ENCODE measurements around the gene FNDC11.

Gene FNDC11

GRCh38 chr20:63525185-63525584 is 28.8 kb upstream of the FNDC11 start:
- no peak for DNase-seq (ENCODE audit: low read depth in 2 of 2)

- no peak for DNase-seq (ENCODE audit: low read depth in 2 of 2)
Measured at GRCh38 chr20:63525971-63526370, 28.0 kb upstream of the FNDC11 start.

GRCh38 chr20:63527184-63527583 is 26.8 kb upstream of the FNDC11 start:
- DNase-seq (ENCODE audit: low read depth in 2 of 2) = no peak

GRCh38 chr20:63529180-63529860 is 24.6 kb upstream of the FNDC11 start:
- DNase-seq (ENCODE audit: low read depth in 2 of 2) = no peak

GRCh38 chr20:63529861-63530787 is 23.8 kb upstream of the FNDC11 start:
- DNase-seq (ENCODE audit: low read depth in 2 of 2) = no peak

- no peak for DNase-seq (ENCODE audit: low read depth in 2 of 2)
Measured at GRCh38 chr20:63530788-63531160, 23.2 kb upstream of the FNDC11 start.

- no peak for DNase-seq (ENCODE audit: low read depth in 2 of 2)
Measured at GRCh38 chr20:63531686-63532448, 22.1 kb upstream of the FNDC11 start.

GRCh38 chr20:63532449-63532971 is 21.4 kb upstream of the FNDC11 start:
- DNase-seq (ENCODE audit: low read depth in 2 of 2) = no peak

- DNase-seq (ENCODE audit: low read depth in 2 of 2) = no peak
Measured at GRCh38 chr20:63533388-63533787, 20.6 kb upstream of the FNDC11 start.

GRCh38 chr20:63533871-63534393 is 20.0 kb upstream of the FNDC11 start:
- no peak for DNase-seq (ENCODE audit: low read depth in 2 of 2)

- DNase-seq (ENCODE audit: low read depth in 2 of 2) = no peak
Measured at GRCh38 chr20:63534427-63534830, 19.5 kb upstream of the FNDC11 start.

GRCh38 chr20:63534831-63535651 is 18.9 kb upstream of the FNDC11 start:
- DNase-seq (ENCODE audit: low read depth in 2 of 2) = no peak

- DNase-seq (ENCODE audit: low read depth in 2 of 2) = no peak
Measured at GRCh38 chr20:63536241-63536977, 17.6 kb upstream of the FNDC11 start.

GRCh38 chr20:63536997-63537524 is 16.9 kb upstream of the FNDC11 start, which contains the start of gene PTK6:
PTK6 (minus strand) TSS chr20:63537376; CDS start chr20:63537314, 62 bp downstream.
- DNase-seq (ENCODE audit: low read depth in 2 of 2) = no peak

- DNase-seq (ENCODE audit: low read depth in 2 of 2) = peak; percentile 87
Measured at GRCh38 chr20:63537525-63538203, 16.3 kb upstream of the FNDC11 start.

GRCh38 chr20:63538204-63539091 is 15.5 kb upstream of the FNDC11 start:
- no peak for DNase-seq (ENCODE audit: low read depth in 2 of 2)

GRCh38 chr20:63539092-63539430 is 14.9 kb upstream of the FNDC11 start:
- no peak for DNase-seq (ENCODE audit: low read depth in 2 of 2)

Measured in stimulated activated CD8-positive, alpha-beta memory T cell treated with anti-CD3 and anti-CD28 coated beads, Interleukin-7, amount 100 ng/mL, for 4 hours (primary cell).